ENCODE data around the gene ACR. TPM values are rescaled to one million over a fixed set of nuclear protein-coding genes. Genes with fewer than 3 reads are reported as not detected.

The ACR gene
- total and polyA plus RNA-seq, 2 of the 13 experiments (the other 11 are each of a cell fraction or from before 2014, with no cell fraction given) = 0.15 TPM; not detected in 1

- in situ Hi-C loops (cut with HindIII; ENCODE audit: extremely low pct_ligation_motif_present, low pct_unique_long_range_greater_than_20kb) (loop anchor here (5.0 kb wide), 2 partner anchors 72 to 117 kb away; partner anchors contain the start of genes ARSA and CHKB), intact Hi-C loops (cut with micrococcal nuclease; ENCODE audit: unreplicated experiment) (loop anchor here (2.0 kb wide), 1 partner anchor 78 kb away; no protein-coding TSS in a partner anchor)
- H3K4me3 ChIP-seq (replicated peaks in 1 of 3; ENCODE audit: insufficient read depth in 1 of 3, low read depth in 2 of 3, low read length in 3 of 3) = peak overlapping the region in 2 of 3 experiments; percentile 25 to 89; a peak in 4 of 6 replicates
- H3K9ac ChIP-seq (ENCODE audit: insufficient read depth, low read depth, low read length) = peak overlapping the region; percentile 84
- BruUV-seq (replicated peaks) = no TSS peak
- FAIRE-seq = no peak
- ChIA-PET POLR2A (interaction anchor here (0.6 to 4.5 kb wide), 20 partner anchors 10 to 325 kb away, joined by 3 to 51 read pairs (median 7); partner anchors contain the start of genes ARSA, CHKB, LMF2 and NCAPH2), CTCF (ENCODE audit: low intra/inter-chr PET ratio, low total read pairs) (interaction anchor here (1.4 to 1.5 kb wide), 2 partner anchors 77 to 123 kb away, joined by 5 to 7 read pairs; no protein-coding TSS in a partner anchor)
- H3K9me3 ChIP-seq (ENCODE audit: low read length) = no peaks in the 10 kb centered on the region
- peak overlapping the region; percentile 94 for H3K27ac ChIP-seq (ENCODE audit: extremely low read length, insufficient read depth, low read length)
- H3K27me3 ChIP-seq (ENCODE audit: control insufficient read depth in 1 of 2, insufficient read depth in 2 of 2, low read length in 2 of 2) = no peaks in the 10 kb centered on the region
- peaks cover 48% of the 10 kb centered on the region for H3K4me1 ChIP-seq (ENCODE audit: insufficient read depth, low read length)
- peaks cover 6 to 18% of the 10 kb centered on the region in 2 experiments for H3K36me3 ChIP-seq (replicated peaks in 1 of 2; ENCODE audit: control insufficient read depth in 1 of 2, insufficient read depth in 2 of 2, low read length in 2 of 2)
- DNase-seq (ENCODE audit: low spot score) = no peak
- H3K79me2 ChIP-seq (ENCODE audit: insufficient read depth, low read length) = peaks cover 39% of the 10 kb centered on the region
- no peak overlapping the region for H2AFZ ChIP-seq (ENCODE audit: low read length)
- WGBS (ENCODE audit: low lambda C conversion rate) = 68% methylated on average over 9 of the region's 15 CpGs
- no peaks in the 10 kb centered on the region for H4K20me1 ChIP-seq (ENCODE audit: insufficient read depth, low read length)
- peak overlapping the region; percentile 93 for H3K4me2 ChIP-seq (ENCODE audit: low read depth, low read length)
- peak; percentile 2; the same call in 2 of the 3 replicates for ATAC-seq
- TF ChIP-seq ESRRA (CRISPR knock-in tag; IDR thresholded peaks at IDR 0.05; ENCODE audit: low read depth) (peak; percentile 46; the same call in 1 of the 2 replicates), HES4 (CRISPR knock-in tag; IDR thresholded peaks at IDR 0.05; ENCODE audit: borderline replicate concordance) (no peak), ADNP (CRISPR knock-in tag; IDR thresholded peaks at IDR 0.05) (no peak), HNF1A (IDR thresholded peaks at IDR 0.05; ENCODE audit: low read depth) (no peak), HNF1A (CRISPR knock-in tag; IDR thresholded peaks at IDR 0.05; ENCODE audit: borderline replicate concordance) (no peak), POGK (CRISPR knock-in tag; conservative IDR thresholded peaks at IDR 0.05) (0 out of 2 replicates have a peak, but pooled peaks have one; percentile 31), ZFP36L1 (CRISPR knock-in tag; IDR thresholded peaks at IDR 0.05) (no peak), MAX (IDR thresholded peaks at IDR 0.05) (no peak; the same call in 1 of the 2 replicates), ELK4 (CRISPR knock-in tag; IDR thresholded peaks at IDR 0.05; ENCODE audit: borderline replicate concordance) (no peak), ZNF746 (CRISPR knock-in tag; IDR thresholded peaks at IDR 0.05) (no peak), ZNF652 (CRISPR knock-in tag; IDR thresholded peaks at IDR 0.05; ENCODE audit: borderline replicate concordance, low read depth) (no peak), TOPORS (CRISPR knock-in tag; IDR thresholded peaks at IDR 0.05) (0 out of 2 replicates have a peak, but pooled peaks have one; percentile 2), CC2D1A (CRISPR knock-in tag; IDR thresholded peaks at IDR 0.05) (no peak), U2AF1 (optimal IDR thresholded peaks at IDR 0.05; ENCODE audit: low read depth, low read length) (no peak), ZFP36 (IDR thresholded peaks at IDR 0.05; ENCODE audit: borderline replicate concordance, low read depth, low read length, partially characterized antibody) (no peak), XBP1 (CRISPR knock-in tag; IDR thresholded peaks at IDR 0.05) (no peak)
Observed at GRCh38 chr22:50699001-50699755, 38.8 kb upstream of the ACR start.

Data from HepG2 (cell line).